Stromal cell of bone marrow (primary cell): ENCODE results near the gene SYCP2L.
"Not testable (repeated sequence)": the region's sequence is repeated elsewhere in the genome, so short reads cannot be mapped to it uniquely, and the experiment has no call there.

Experiments
- DNase-seq: peaks from one replicate; pipeline ENCODE4 v3.0.0-alpha.2; 2012; ENCODE audit warnings: low read depth

Gene SYCP2L

GRCh38 chr6:10957414-10957886 is 70.6 kb downstream of the SYCP2L start:
- no peak for DNase-seq

- DNase-seq: no peak
Observed at GRCh38 chr6:10960171-10960570, 73.3 kb downstream of the SYCP2L start.

- no peak for DNase-seq
Observed at GRCh38 chr6:10961837-10962236, 75.0 kb downstream of the SYCP2L start.

- DNase-seq: peak; percentile 63
Observed at GRCh38 chr6:10962673-10963072, 75.8 kb downstream of the SYCP2L start.

- DNase-seq: no peak
Observed at GRCh38 chr6:10963113-10963512, 76.3 kb downstream of the SYCP2L start.

GRCh38 chr6:10964684-10965083 is 77.8 kb downstream of the SYCP2L start:
- no peak for DNase-seq

GRCh38 chr6:10968776-10969175 is 81.9 kb downstream of the SYCP2L start:
- peak; percentile 18 for DNase-seq

GRCh38 chr6:10970731-10971130 is 83.9 kb downstream of the SYCP2L start:
- DNase-seq: no peak

GRCh38 chr6:10972196-10972595 is 85.3 kb downstream of the SYCP2L start:
- no peak for DNase-seq

GRCh38 chr6:10976571-10976970 is 89.7 kb downstream of the SYCP2L start:
- DNase-seq: no peak

- no peak for DNase-seq
Observed at GRCh38 chr6:10977231-10977968, 90.5 kb downstream of the SYCP2L start.

GRCh38 chr6:10979603-10980002 is 92.8 kb downstream of the SYCP2L start:
- no peak for DNase-seq

GRCh38 chr6:10981409-10981808 is 94.6 kb downstream of the SYCP2L start:
- no peak for DNase-seq

GRCh38 chr6:10984959-10985358 is 98.1 kb downstream of the SYCP2L start:
- not testable (repeated sequence) for DNase-seq

GRCh38 chr6:10989587-10989986 is 102.7 kb downstream of the SYCP2L start:
- no peak for DNase-seq

GRCh38 chr6:10991115-10991514 is 104.3 kb downstream of the SYCP2L start:
- DNase-seq: no peak

- DNase-seq: no peak
Observed at GRCh38 chr6:10993896-10994295, 107.0 kb downstream of the SYCP2L start.

- DNase-seq: no peak
Observed at GRCh38 chr6:10995114-10995707, 108.4 kb downstream of the SYCP2L start.

- DNase-seq: peak; percentile 67
Observed at GRCh38 chr6:10999994-11000393, 113.1 kb downstream of the SYCP2L start.

- DNase-seq: no peak
Observed at GRCh38 chr6:11002176-11002575, 115.3 kb downstream of the SYCP2L start.

GRCh38 chr6:11003297-11003696 is 116.4 kb downstream of the SYCP2L start:
- DNase-seq: not testable (repeated sequence)

GRCh38 chr6:11006061-11006460 is 119.2 kb downstream of the SYCP2L start:
- no peak for DNase-seq

GRCh38 chr6:11007715-11008608 is 121.1 kb downstream of the SYCP2L start:
- DNase-seq: no peak
